ENCODE data around the gene EEF1AKMT1.

DNA sequence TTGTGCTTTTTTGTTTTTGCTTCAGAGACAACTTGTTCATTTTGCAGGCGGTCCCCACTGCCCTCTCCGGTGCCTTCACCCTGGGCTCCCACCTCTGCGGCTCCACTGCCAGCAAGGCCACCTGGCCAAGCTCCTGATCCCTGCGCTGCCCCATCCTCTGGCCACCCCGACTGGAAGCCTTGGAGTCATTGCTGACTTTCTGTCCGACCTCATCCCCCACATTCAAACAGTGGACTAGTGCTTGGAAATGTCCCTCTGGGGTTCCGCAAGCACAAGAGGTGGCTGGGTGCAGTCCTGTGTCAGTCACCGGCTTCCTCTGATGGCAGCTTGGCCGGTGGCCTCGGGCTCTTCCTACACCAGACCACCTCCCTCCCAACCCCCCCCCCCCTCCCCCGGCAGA, 53.3 kb downstream of the EEF1AKMT1 start:
- TF ChIP-seq, protein P1, sequence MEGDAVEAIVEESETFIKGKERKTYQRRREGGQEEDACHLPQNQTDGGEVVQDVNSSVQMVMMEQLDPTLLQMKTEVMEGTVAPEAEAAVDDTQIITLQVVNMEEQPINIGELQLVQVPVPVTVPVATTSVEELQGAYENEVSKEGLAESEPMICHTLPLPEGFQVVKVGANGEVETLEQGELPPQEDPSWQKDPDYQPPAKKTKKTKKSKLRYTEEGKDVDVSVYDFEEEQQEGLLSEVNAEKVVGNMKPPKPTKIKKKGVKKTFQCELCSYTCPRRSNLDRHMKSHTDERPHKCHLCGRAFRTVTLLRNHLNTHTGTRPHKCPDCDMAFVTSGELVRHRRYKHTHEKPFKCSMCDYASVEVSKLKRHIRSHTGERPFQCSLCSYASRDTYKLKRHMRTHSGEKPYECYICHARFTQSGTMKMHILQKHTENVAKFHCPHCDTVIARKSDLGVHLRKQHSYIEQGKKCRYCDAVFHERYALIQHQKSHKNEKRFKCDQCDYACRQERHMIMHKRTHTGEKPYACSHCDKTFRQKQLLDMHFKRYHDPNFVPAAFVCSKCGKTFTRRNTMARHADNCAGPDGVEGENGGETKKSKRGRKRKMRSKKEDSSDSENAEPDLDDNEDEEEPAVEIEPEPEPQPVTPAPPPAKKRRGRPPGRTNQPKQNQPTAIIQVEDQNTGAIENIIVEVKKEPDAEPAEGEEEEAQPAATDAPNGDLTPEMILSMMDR (IDR thresholded peaks at IDR 0.05; ENCODE audit: low read depth, low read length) = no peak
- TF ChIP-seq EZH2phosphoT487 (IDR thresholded peaks at IDR 0.05; ENCODE audit: low read depth) = no peak

Measured in OCI-LY3 (cell line).